Smooth muscle cell (in vitro differentiated cells): ENCODE measurements around the gene SLC7A10. TPM values are rescaled to one million over a fixed set of nuclear protein-coding genes. Genes with fewer than 3 reads are reported as not detected.
"Not testable (repeated sequence)": the region's sequence is repeated elsewhere in the genome, so short reads cannot be mapped to it uniquely, and the experiment has no call there.

Experiments
- DNase-seq: peaks from one replicate; lab custom pipeline; 2025; ENCODE audit not compliant: unreplicated experiment; lab: John Stamatoyannopoulos, UW
- H2AFZ ChIP-seq: fragments of 200-600 bp; sonication (generic); 2 replicates; pipeline ENCODE4 v1.6.0; 2016; ENCODE audit warnings: antibody characterized with exemption, low read depth, mild to moderate bottlenecking
- H3F3A ChIP-seq: fragments of 200-600 bp; sonication (generic); 2 replicates; pipeline ENCODE4 v1.6.0; 2017; ENCODE audit warnings: antibody characterized with exemption, low read depth
- H3K27ac ChIP-seq: fragments of 200-600 bp; sonication (generic); 2 replicates; pipeline ENCODE4 v1.5.1; 2016; ENCODE audit warnings: low read depth, mild to moderate bottlenecking
- H3K27me3 ChIP-seq: fragments of 200-600 bp; sonication (generic); 2 replicates; pipeline ENCODE4 v1.6.1; 2016; ENCODE audit warnings: low read depth, mild to moderate bottlenecking
- H3K36me3 ChIP-seq: fragments of 200-600 bp; sonication (generic); 2 replicates; pipeline ENCODE4 v1.5.1; 2016; ENCODE audit warnings: low read depth
- H3K4me1 ChIP-seq: fragments of 200-600 bp; sonication (generic); 2 replicates; pipeline ENCODE4 v1.5.1; 2016; ENCODE audit warnings: low read depth
- H3K4me2 ChIP-seq: fragments of 200-600 bp; sonication (generic); 2 replicates; pipeline ENCODE4 v1.6.0; 2016; ENCODE audit warnings: mild to moderate bottlenecking
- H3K4me3 ChIP-seq: fragments of 200-600 bp; sonication (generic); 2 replicates; pipeline ENCODE4 v1.5.1; 2016; ENCODE audit warnings: mild to moderate bottlenecking
- H3K79me2 ChIP-seq: fragments of 200-600 bp; sonication (generic); 2 replicates; pipeline ENCODE4 v1.6.0; 2016; ENCODE audit warnings: low read depth, mild to moderate bottlenecking
- H3K9ac ChIP-seq: fragments of 200-600 bp; sonication (generic); 2 replicates; pipeline ENCODE4 v1.6.0; 2016; ENCODE audit warnings: low read depth
- H3K9me3 ChIP-seq: fragments of 200-600 bp; sonication (generic); replicated peaks from 2 replicates; pipeline ENCODE4 v1.5.1; 2016; ENCODE audit warnings: low read depth
- H4K20me1 ChIP-seq: fragments of 200-600 bp; sonication (generic); 2 replicates; pipeline ENCODE4 v1.6.0; 2016; ENCODE audit warnings: low read depth
- WGBS: methylation state at CpG from one replicate; pipeline ENCODE4 v1.1.7; 2016; ENCODE audit warnings: low lambda C conversion rate; 5-methylcytosine and 5-hydroxymethylcytosine counted together
- polyA plus RNA-seq: library from polyadenylated mRNA; unstranded; fragments of >200 nt; fragmentation: Nextera tagmentation; extraction: Ambion mirVana; gene quantifications from 2 replicates; pipeline ENCODE4 v1.2.1, GENCODE V29; 2016
- total RNA-seq: library from RNA; depleted of rRNA; stranded (reverse); fragments of >200 nt; gene quantifications from 2 replicates; pipeline ENCODE4 v1.2.3, GENCODE V29; 2014
- TF ChIP-seq, protein P1 (sequence below): fragments of 200-600 bp; sonication (generic); IDR thresholded peaks from 2 replicates; pipeline ENCODE4 v1.5.1; 2017; ENCODE audit warnings: borderline replicate concordance, mild to moderate bottlenecking, antibody characterized with exemption; ENCODE audit not compliant: insufficient read depth, poor library complexity, severe bottlenecking

Gene SLC7A10
- total and polyA plus RNA-seq, 2 experiments from 2014 or later = 0.51 TPM; not detected in 1

DNA sequence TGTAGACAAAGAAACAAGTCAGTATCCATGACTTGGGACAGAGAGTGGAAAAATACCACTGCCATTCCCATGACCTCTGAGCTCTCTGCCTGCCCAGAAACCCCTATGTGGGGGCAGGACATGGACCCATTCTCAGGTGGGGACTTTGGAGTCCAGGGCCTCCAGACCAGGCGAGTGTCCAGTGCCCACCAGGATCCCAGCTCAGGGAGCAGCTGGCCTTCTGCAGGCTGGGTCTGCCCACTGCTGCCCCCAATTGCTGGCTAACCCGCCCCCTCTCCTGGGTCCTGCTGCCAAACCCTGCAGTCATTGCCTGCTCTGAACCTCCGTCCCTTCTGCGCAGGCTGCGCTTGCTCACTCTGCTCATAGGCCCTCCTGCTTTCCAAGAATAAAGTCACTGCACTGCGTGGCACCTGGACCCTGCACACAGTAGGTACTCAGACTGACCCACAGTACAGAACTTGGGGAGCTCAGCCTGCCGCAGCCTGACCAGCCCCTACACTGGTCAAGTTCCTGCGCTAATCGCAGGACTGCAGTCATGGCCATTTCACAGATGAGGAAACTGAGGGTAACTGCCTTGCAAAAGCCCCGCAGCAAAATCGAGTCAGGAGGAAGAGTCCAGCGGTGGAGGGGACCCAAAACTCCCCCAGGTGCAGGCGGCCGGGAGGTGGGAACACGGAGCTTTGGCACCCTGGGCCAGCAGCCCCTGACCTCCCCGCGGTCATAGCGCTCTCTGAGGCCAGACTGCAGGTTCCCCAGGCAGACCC is 774 bp downstream of the SLC7A10 start:
- H4K20me1 ChIP-seq = no peaks in the 10 kb centered on the region
- no peaks in the 10 kb centered on the region for H3F3A ChIP-seq
- no peaks in the 10 kb centered on the region for H3K36me3 ChIP-seq
- H3K9ac ChIP-seq = no peak overlapping the region
- peak overlapping the region; percentile 34 for H3K4me3 ChIP-seq
- peaks cover 63% of the 10 kb centered on the region for H3K27me3 ChIP-seq
- TF ChIP-seq, protein P1, sequence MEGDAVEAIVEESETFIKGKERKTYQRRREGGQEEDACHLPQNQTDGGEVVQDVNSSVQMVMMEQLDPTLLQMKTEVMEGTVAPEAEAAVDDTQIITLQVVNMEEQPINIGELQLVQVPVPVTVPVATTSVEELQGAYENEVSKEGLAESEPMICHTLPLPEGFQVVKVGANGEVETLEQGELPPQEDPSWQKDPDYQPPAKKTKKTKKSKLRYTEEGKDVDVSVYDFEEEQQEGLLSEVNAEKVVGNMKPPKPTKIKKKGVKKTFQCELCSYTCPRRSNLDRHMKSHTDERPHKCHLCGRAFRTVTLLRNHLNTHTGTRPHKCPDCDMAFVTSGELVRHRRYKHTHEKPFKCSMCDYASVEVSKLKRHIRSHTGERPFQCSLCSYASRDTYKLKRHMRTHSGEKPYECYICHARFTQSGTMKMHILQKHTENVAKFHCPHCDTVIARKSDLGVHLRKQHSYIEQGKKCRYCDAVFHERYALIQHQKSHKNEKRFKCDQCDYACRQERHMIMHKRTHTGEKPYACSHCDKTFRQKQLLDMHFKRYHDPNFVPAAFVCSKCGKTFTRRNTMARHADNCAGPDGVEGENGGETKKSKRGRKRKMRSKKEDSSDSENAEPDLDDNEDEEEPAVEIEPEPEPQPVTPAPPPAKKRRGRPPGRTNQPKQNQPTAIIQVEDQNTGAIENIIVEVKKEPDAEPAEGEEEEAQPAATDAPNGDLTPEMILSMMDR = no peak
- H2AFZ ChIP-seq = no peak overlapping the region
- peak overlapping the region; percentile 72 for H3K4me2 ChIP-seq
- 74% methylated on average over 15 of the region's 18 CpGs for WGBS
- H3K9me3 ChIP-seq = peaks cover 9% of the 10 kb centered on the region
- no peak overlapping the region for H3K27ac ChIP-seq
- no peaks in the 10 kb centered on the region for H3K4me1 ChIP-seq
- DNase-seq = no peak
- no peaks in the 10 kb centered on the region for H3K79me2 ChIP-seq

DNA sequence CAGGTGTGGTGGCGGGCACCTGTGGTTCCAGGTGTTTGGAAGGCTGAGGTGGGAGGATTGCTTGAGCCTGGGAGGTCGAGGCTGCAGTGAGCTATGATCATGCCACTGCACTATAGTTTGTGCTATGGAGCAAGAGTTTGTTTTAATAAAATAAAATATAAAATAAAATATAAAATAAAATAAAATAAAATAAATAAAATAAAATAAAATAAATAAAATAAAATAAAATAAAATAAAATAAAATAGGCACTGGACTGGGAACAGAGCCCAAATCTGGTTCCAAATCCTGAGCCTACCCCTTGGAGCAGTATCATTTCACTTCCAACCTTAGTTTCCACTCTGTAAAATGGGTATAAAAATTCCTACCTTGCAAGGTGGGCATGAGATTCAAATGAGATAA is 3.4 kb downstream of the SLC7A10 start:
- WGBS = 97% methylated on average over 2 of the region's 2 CpGs
- not testable (repeated sequence) for H4K20me1 ChIP-seq, H3K4me3 ChIP-seq, H3K79me2 ChIP-seq, H3K36me3 ChIP-seq, DNase-seq, H2AFZ ChIP-seq, H3K9ac ChIP-seq, H3K9me3 ChIP-seq, H3F3A ChIP-seq, H3K27ac ChIP-seq, H3K4me2 ChIP-seq, H3K4me1 ChIP-seq
- H3K27me3 ChIP-seq = peaks cover 51% of the 10 kb centered on the region

DNA sequence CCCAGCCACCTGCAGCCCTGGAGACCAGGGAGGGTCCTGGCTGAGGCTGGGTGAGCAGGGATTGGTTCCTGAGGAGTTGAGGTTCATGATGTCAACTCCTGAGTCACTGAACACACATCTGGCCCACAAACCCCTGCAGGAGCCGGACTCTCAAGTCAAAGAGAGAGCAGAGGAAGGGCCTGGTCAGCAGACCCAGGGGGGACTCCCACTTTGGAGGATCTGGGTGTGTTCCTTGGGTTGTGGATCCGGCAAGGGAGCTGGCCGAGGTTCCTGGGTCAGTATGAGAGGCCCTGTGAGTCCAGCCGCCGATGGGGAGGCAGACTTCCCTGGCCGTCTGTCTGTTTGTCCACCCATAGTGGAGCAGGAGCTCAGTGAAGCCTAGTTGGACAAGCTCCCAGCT is 4.0 kb downstream of the SLC7A10 start:
- Histone ChIP-seq H3K9me3 (no peaks in the 10 kb centered on the region), H3K4me2 (no peak overlapping the region), H3K27me3 (peaks cover 45% of the 10 kb centered on the region), H3K36me3 (no peaks in the 10 kb centered on the region), H3F3A (no peaks in the 10 kb centered on the region), H3K27ac (no peak overlapping the region), H3K4me1 (no peaks in the 10 kb centered on the region), H3K79me2 (no peaks in the 10 kb centered on the region), H3K4me3 (no peak overlapping the region), H2AFZ (no peak overlapping the region), H4K20me1 (no peaks in the 10 kb centered on the region), H3K9ac (no peak overlapping the region)
- WGBS = 90% methylated on average over 6 of the region's 6 CpGs
- TF ChIP-seq, protein P1 = no peak
- no peak for DNase-seq

GRCh38 chr19:33220735-33221134 is 4.9 kb downstream of the SLC7A10 start:
- Histone ChIP-seq H3K36me3 (no peaks in the 10 kb centered on the region), H3F3A (no peaks in the 10 kb centered on the region), H3K27ac (no peak overlapping the region), H3K4me1 (no peaks in the 10 kb centered on the region), H2AFZ (no peak overlapping the region), H3K27me3 (peaks cover 36% of the 10 kb centered on the region), H3K4me2 (no peak overlapping the region), H3K79me2 (no peaks in the 10 kb centered on the region), H3K9ac (no peak overlapping the region), H3K4me3 (no peak overlapping the region), H3K9me3 (no peaks in the 10 kb centered on the region), H4K20me1 (no peaks in the 10 kb centered on the region)
- DNase-seq = no peak
- TF ChIP-seq, protein P1 = no peak
- WGBS = 87% methylated on average over 9 of the region's 9 CpGs
